GM23248 (cell line): ENCODE measurements around the gene PCYT2.

Experiments
- EZH2 ChIP-seq: fragments of 200-600 bp; sonication (generic); IDR thresholded peaks from 2 replicates; pipeline ENCODE4 v1.6.1; 2018; ENCODE audit warnings: antibody characterized with exemption, mild to moderate bottlenecking; ENCODE audit not compliant: insufficient read depth, poor library complexity, severe bottlenecking
- EZH2phosphoT487 ChIP-seq: fragments of 200-600 bp; sonication (generic); IDR thresholded peaks from 2 replicates; pipeline ENCODE4 v1.6.1; 2018; ENCODE audit warnings: antibody characterized with exemption, moderate library complexity, mild to moderate bottlenecking, low read depth; ENCODE audit not compliant: insufficient read depth

DNA sequence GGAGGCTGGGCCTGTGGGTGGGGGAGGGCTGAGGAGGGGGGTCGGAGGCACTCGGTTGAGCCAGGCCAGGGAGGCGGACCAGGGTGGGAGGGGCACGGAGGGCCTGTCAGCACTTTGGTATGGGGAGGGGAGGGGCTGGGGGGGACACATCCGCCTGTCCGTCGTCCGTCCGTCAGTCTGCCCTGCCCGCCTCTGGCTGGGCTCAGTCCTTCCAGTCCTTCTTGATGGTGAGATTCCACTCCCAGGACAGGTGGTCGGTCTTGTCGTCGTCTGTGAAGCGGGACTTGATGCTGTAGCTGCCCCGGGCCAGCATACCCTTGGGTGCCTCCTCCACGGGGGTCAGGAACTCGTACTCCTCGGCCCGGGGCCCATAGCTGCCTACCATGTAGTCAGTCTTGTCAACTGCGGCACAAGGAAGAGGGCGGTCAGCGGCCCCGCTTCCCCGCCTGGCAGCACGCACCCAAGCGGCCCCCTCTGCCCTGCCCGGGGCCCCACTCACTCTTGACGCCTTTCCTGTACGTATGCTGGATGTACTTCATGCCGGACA lies 42.5 kb downstream of the PCYT2 start:
- TF ChIP-seq EZH2 (no peak), EZH2phosphoT487 (no peak)
